ENCODE measurements around the gene NOVA2. TPM values are rescaled to one million over a fixed set of nuclear protein-coding genes. Genes with fewer than 3 reads are reported as not detected.

Gene NOVA2
- total RNA-seq, 4 donors from 2014 or later = 0.40 to 2.1 (median 0.44) TPM; not detected in 1

GRCh38 chr19:45922281-45922680 lies 51.4 kb downstream of the NOVA2 start:
- TF ChIP-seq CTCF (IDR thresholded peaks at IDR 0.05) = no peak
- no peak for TF ChIP-seq POLR2A (IDR thresholded peaks at IDR 0.05)
- H3K4me1 ChIP-seq = peaks cover 0 to under 1% (median 0%) of the 10 kb centered on the region in 3 donors
- H3K4me3 ChIP-seq = no peak overlapping the region
- H3K27ac ChIP-seq = no peak overlapping the region
- DNase-seq = no peak
- 60 to 74% methylated on average over 9 of the region's 9 CpGs for WGBS, 2 donors
- intact Hi-C loops (cut with DNase I) = no loop called here
- no peaks in the 10 kb centered on the region for H3K9me3 ChIP-seq
- no peaks in the 10 kb centered on the region for H3K36me3 ChIP-seq
- peaks cover 0 to 28% (median 0%) of the 10 kb centered on the region in 4 donors for H3K27me3 ChIP-seq

- H3K9me3 ChIP-seq = no peaks in the 10 kb centered on the region
- intact Hi-C loops (cut with DNase I) = no loop called here
- H3K4me1 ChIP-seq = no peaks in the 10 kb centered on the region
- no peak overlapping the region for H3K4me3 ChIP-seq
- no peaks in the 10 kb centered on the region for H3K36me3 ChIP-seq
- WGBS, 2 donors = 69 to 72% methylated on average over 8 of the region's 8 CpGs
- TF ChIP-seq CTCF (IDR thresholded peaks at IDR 0.05) (no peak), POLR2A (IDR thresholded peaks at IDR 0.05) (no peak)
- H3K27ac ChIP-seq = no peak overlapping the region
- no peak for DNase-seq
- H3K27me3 ChIP-seq = peaks cover 0 to 37% (median 0%) of the 10 kb centered on the region in 4 donors
Observed at GRCh38 chr19:45920458-45920857, 53.2 kb downstream of the NOVA2 start.

- Histone ChIP-seq H3K4me1 (no peaks in the 10 kb centered on the region), H3K27me3 (peaks cover 0 to 43% (median 0%) of the 10 kb centered on the region in 4 donors), H3K27ac (no peak overlapping the region), H3K4me3 (no peak overlapping the region), H3K9me3 (no peaks in the 10 kb centered on the region), H3K36me3 (no peaks in the 10 kb centered on the region)
- no peak for TF ChIP-seq POLR2A (IDR thresholded peaks at IDR 0.05)
- no peak for TF ChIP-seq CTCF (IDR thresholded peaks at IDR 0.05)
- intact Hi-C loops (cut with DNase I) = no loop called here
- 50 to 60% methylated on average over 6 to 7 of the region's 7 CpGs for WGBS, 2 donors
- DNase-seq = no peak
Observed at GRCh38 chr19:45919678-45920077, 54.0 kb downstream of the NOVA2 start.

GRCh38 chr19:45918721-45919120 lies 54.9 kb downstream of the NOVA2 start:
- no peaks in the 10 kb centered on the region for H3K4me1 ChIP-seq

More at GRCh38 chr19:45918721-45919120, 54.9 kb downstream of the NOVA2 start:
- Histone ChIP-seq H3K27ac (no peak overlapping the region), H3K4me3 (no peak overlapping the region), H3K36me3 (no peaks in the 10 kb centered on the region), H3K9me3 (no peaks in the 10 kb centered on the region), H3K27me3 (peaks cover 0 to 52% (median 0%) of the 10 kb centered on the region in 4 donors)
- 40 to 62% methylated on average over 3 to 4 of the region's 4 CpGs for WGBS, 2 donors
- intact Hi-C loops (cut with DNase I) = no loop called here
- DNase-seq = no peak
- TF ChIP-seq POLR2A (IDR thresholded peaks at IDR 0.05) (no peak), CTCF (IDR thresholded peaks at IDR 0.05) (no peak)

All from esophagus squamous epithelium (tissue), 5 donors.